GM12801 (cell line): ENCODE measurements around the gene ADPRHL1.

ENCODE experiments used
- TF ChIP-seq, protein P1 (sequence below): IDR thresholded peaks from one replicate; pipeline ENCODE4 v1.5.1; 2011; ENCODE audit warnings: control low read depth; ENCODE audit not compliant: insufficient read length; ENCODE audit errors: extremely low read depth

The ADPRHL1 gene

DNA sequence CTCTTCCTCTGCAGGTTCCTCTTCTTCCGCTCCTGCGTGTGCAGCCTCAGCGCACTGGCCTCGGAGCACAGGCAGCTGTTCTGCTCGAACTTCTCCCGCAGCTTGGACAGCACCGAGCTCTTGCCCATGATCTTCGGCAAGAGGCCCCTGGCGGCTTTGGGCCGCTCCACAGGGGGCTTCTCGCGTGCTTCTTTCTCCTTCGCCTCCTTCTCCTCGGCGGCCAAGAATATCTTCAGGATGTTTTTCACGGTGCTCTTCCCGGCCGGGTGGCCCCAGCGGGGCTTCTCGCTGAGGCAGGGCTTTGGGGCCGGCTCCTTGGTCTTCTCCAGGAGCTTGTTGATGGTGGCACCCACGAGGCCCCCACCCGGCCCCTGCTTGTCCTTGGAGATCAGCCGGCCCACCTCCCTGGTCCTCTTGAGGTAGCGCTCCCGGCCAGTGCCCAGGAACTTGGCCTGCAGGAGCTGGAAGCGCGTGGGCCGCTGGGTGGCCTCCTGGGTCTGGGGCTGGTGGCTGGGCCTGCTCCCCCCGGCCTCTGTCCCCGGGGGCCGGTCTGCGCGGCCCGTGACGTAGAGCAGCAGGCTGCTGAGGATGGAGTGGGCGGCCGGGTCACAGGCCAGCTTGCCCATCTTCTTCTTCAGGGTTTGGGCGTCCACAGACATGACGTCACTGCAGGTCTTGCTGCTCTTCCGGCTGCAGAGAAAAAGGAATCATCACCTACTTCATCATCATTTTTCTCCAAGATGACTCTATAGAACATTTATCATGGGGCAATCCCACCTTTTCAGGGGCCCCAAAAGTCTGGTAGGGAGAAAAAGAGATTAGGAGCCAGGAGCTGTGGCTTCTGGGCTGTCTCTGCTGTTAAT is 45.5 kb downstream of the ADPRHL1 start:
- TF ChIP-seq, protein P1, sequence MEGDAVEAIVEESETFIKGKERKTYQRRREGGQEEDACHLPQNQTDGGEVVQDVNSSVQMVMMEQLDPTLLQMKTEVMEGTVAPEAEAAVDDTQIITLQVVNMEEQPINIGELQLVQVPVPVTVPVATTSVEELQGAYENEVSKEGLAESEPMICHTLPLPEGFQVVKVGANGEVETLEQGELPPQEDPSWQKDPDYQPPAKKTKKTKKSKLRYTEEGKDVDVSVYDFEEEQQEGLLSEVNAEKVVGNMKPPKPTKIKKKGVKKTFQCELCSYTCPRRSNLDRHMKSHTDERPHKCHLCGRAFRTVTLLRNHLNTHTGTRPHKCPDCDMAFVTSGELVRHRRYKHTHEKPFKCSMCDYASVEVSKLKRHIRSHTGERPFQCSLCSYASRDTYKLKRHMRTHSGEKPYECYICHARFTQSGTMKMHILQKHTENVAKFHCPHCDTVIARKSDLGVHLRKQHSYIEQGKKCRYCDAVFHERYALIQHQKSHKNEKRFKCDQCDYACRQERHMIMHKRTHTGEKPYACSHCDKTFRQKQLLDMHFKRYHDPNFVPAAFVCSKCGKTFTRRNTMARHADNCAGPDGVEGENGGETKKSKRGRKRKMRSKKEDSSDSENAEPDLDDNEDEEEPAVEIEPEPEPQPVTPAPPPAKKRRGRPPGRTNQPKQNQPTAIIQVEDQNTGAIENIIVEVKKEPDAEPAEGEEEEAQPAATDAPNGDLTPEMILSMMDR = no peak

DNA sequence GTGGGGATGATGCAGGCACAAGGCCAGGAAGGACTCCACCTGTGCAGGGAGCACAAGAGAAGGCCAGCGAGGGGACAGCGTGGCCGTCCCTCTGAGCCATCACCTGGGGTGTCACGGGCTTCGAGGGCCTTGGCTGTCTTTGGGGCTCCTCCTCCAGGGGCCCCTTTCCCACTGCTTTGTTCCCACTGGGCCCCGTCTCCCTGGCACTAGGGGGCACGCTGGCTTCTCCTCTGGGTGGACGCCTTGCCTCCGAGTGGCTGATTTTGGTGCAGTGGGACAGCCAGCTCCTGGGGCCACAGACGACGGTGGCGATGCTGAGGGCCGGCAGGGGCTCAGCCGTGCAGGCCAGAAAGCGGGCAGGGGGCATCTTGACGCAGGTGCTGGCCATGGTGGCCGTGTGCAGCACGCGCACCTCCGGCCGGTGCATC is 46.2 kb downstream of the ADPRHL1 start:
- TF ChIP-seq, protein P1 = no peak

DNA sequence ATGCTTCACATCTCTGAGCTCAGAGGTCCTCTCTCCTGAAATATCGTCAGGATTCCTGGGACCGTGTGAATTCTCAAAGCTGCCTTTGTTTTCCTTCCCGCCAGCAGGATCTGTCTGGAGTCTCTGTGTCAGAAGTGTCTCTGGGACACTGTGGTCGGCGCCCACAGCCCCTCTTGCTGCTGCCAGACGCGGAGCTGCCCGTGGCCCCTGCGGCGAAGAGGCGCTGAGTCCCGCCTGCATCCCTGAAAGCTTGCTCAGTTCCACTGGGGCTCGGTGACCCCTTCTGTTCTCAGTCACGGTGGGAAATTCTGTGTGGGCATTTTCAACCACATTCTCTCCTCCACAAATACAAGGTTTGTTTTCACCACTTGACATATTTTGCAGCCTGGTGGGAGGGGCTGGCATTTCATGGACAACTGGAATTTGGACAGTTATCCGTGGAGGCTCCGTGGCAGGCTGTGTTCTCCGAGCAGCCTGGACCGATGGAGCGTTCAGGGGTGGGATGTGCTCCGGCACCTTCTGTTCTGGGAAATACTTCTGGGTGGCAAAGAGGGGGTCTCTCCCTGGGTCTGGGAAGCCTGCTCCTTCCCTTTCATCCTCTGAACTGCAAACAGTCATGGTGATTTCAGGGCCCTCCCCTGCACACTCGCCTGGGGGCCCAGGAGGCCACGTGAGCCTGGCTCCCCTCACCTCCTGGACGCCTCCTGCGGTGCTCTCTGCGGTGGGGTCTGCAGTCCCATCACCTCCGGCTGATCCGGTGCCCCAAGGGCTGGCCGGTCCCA is 46.8 kb downstream of the ADPRHL1 start:
- TF ChIP-seq, protein P1 = no peak

DNA sequence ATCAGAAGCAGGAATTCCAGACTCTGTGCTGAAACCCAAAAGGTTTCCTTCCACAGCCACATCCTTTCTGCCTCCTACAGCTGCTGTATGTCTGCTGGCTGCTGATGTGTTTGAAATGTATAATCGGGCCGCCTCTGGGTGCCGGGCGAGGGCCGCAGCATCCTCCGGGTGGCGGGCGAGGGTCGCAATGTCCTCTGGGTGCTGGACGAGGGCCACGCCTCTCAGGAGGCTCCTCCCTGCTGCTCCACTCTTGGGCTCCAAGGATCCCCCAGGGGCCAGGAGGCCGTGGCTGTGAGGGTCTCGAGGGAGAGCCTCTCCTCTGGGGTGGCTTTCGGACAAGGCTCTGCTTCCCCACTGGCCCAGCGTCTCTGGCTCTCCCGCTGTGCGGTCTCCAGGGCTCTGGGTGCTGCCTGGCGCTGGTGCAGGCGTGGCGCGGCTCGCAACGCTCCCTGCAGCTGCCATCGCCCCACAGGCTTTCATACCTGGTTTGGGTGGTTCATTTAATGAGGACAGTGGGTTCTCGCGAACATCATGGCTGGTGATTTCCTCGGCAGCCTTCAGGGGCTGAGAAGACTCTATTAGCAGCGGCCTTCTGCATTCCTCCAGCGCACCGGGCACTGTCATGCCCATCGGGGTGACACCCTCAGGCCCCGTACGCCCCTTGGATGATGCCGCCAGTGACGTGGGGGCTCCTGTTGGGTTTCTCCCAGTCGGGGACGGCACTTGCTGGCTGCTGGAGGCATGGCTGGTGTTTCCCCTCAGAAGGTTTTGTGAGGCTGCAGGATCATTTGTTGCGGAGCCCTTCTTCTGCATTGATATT is 47.6 kb downstream of the ADPRHL1 start:
- TF ChIP-seq, protein P1 = no peak

DNA sequence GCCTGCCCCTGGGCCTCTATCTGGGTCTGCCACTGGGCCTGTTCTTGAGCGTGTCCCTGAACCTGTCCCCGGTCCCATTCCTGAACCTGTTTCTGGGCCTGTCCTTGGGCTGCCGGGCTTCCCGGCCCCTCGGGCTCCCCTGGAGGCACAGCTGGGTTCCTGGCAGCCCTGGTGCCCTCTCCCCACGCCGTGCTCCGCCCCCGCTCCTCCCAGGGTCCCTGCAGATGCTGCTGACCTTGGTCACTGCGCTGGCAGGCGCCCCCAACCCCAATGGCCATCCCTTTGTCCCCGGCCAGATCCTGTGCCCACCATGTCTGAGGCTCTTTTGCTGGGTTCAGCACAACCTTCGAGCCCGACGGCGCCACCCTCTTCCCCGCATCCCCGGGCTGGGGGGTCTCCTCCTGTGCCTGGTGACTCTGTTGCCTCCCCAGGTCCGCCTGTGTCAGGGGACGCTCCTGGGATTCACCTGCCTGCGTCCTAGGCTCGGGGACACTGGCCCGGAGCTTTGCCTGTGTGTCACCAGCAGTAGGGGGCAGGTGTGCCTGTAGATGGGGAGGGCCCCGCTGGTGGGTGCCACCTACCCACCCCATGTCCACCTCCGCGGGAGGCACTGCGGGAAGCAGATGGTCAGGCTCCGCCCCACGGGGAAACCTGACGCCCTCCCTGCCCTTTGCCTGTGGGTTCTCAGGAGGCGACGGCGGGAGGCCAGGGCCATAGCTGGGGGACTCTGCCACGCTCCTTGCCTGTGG is 48.4 kb downstream of the ADPRHL1 start:
- TF ChIP-seq, protein P1 = no peak

DNA sequence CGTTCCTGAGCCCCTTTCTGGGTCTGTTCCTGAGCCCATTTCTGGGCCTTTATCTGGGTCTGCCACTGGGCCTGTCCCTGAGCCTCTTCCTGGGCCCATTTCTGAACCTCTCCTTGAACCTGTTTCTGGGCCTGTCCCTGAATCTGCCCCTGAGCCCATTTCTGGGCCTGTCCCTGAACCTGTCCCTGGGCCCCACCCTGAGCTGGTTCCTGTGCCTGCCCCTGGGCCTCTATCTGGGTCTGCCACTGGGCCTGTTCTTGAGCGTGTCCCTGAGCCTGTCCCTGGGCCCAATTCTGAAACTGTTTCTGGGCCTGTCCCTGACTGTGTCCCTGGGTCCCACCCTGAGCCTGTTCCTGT is 48.9 kb downstream of the ADPRHL1 start:
- TF ChIP-seq, protein P1 = no peak
